ENCODE measurements around the gene DNASE2B. TPM values are rescaled to one million over a fixed set of nuclear protein-coding genes. Genes with fewer than 3 reads are reported as not detected.

The DNASE2B gene
- total RNA-seq, 1 donor from 2014 or later, result 26.1 TPM

DNA sequence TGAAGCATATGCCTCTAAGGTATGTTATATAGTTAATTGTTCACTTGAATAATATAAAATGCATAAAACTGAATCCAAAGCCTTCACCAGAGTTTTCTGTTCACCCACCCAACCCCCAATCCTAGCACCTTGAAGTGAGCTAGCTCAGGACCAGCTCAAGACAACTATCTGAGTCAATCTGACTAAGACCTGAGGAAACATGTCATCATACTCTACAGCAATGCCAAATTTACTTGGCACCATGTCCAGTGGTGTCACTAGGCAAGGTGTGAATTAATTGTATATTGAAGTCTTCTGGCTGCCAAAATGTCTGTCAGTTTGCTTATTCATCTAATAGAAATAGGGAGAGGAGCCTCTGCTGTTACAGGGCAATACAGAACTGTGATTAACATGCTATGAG lies 3.8 kb downstream of the DNASE2B start:
- TF ChIP-seq, protein P1, sequence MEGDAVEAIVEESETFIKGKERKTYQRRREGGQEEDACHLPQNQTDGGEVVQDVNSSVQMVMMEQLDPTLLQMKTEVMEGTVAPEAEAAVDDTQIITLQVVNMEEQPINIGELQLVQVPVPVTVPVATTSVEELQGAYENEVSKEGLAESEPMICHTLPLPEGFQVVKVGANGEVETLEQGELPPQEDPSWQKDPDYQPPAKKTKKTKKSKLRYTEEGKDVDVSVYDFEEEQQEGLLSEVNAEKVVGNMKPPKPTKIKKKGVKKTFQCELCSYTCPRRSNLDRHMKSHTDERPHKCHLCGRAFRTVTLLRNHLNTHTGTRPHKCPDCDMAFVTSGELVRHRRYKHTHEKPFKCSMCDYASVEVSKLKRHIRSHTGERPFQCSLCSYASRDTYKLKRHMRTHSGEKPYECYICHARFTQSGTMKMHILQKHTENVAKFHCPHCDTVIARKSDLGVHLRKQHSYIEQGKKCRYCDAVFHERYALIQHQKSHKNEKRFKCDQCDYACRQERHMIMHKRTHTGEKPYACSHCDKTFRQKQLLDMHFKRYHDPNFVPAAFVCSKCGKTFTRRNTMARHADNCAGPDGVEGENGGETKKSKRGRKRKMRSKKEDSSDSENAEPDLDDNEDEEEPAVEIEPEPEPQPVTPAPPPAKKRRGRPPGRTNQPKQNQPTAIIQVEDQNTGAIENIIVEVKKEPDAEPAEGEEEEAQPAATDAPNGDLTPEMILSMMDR (IDR thresholded peaks at IDR 0.05), result no peak
- no peaks in the 10 kb centered on the region for H3K4me1 ChIP-seq
- H3K27me3 ChIP-seq (ENCODE audit: low read depth), result no peaks in the 10 kb centered on the region
- H3K27ac ChIP-seq, result no peak overlapping the region
- no peak overlapping the region for H3K4me3 ChIP-seq
- intact Hi-C loops (cut with DNase I), result no loop called here
- ATAC-seq (no peak), DNase-seq (no peak)
- H3K36me3 ChIP-seq, result no peaks in the 10 kb centered on the region
- H3K9me3 ChIP-seq, result no peaks in the 10 kb centered on the region

DNA sequence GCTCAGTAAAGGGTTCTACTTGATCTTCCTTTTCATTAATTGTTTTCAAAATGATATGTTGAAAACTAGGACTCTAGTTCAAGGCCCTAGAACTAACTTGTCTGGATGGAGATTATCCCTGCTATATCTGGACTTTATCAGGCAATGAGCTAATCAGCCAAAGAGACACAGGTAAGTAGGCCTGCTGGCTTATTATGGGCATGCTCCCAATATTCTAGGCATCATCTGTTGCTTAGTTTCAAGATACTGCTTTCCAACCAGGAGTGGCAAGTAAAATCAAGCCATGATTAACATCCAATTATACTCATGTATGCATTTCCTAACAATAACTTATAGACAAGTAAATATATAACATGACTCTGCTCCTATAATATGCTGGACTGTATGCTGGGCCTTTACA lies 4.2 kb downstream of the DNASE2B start:
- intact Hi-C loops (cut with DNase I), result no loop called here
- H3K27ac ChIP-seq, result no peak overlapping the region
- H3K9me3 ChIP-seq, result no peaks in the 10 kb centered on the region
- ATAC-seq (no peak), DNase-seq (no peak)
- TF ChIP-seq, protein P1 (IDR thresholded peaks at IDR 0.05), result no peak
- H3K27me3 ChIP-seq (ENCODE audit: low read depth), result no peaks in the 10 kb centered on the region
- H3K36me3 ChIP-seq, result no peaks in the 10 kb centered on the region
- no peak overlapping the region for H3K4me3 ChIP-seq
- peaks cover under 1% of the 10 kb centered on the region for H3K4me1 ChIP-seq

DNA sequence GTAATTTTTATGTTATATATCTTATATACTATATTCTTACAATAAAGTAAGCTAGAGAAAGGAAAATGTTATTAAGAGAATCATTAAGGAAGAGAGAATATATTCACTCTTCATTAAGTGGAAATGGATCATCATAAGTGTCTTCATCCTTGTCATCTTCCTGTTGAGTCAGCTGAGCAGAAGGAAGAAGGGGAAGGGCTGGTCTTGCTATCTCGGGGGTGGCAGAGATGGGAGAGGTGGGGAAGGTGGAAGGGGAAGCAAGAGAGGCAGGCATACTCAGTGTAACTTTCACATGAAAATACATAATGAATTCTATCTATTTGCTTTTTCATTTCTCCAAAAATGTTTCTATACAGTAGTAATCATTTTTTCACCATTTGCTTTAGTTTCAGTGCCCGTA lies 5.1 kb downstream of the DNASE2B start:
- ATAC-seq (peak in 1 of 2 donors; percentile 57), DNase-seq (no peak)
- peaks cover 9% of the 10 kb centered on the region for H3K4me1 ChIP-seq
- H3K9me3 ChIP-seq, result no peaks in the 10 kb centered on the region
- no peaks in the 10 kb centered on the region for H3K27me3 ChIP-seq (ENCODE audit: low read depth)
- no peak overlapping the region for H3K4me3 ChIP-seq
- intact Hi-C loops (cut with DNase I), result no loop called here
- no peak overlapping the region for H3K27ac ChIP-seq
- H3K36me3 ChIP-seq, result no peaks in the 10 kb centered on the region
- TF ChIP-seq, protein P1 (IDR thresholded peaks at IDR 0.05), result no peak

DNA sequence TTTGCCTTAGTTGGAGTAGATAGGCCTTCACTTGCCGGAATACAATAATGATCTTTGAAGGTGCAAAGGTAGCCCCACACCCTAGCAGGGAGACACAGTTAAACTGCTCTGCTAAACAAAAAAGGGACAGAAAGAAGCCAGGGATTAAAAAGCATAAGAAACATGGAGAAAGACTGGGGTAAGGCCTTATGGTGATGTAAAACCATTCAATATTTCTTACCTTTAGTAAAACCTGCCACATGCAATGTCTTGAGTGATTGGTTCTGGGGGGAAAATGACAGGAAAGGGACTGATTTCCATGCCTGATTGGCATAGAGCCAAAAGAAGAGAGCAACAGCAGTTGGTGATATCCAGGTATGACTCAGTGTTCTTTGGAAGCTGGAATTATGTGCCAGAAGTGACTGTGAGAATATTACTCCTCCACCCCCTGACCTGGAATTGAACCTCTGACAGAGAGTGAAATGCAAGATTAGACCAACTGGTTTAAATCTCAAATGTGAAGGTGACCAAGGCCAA lies 8.1 kb downstream of the DNASE2B start:
- TF ChIP-seq, protein P1 (IDR thresholded peaks at IDR 0.05), result no peak
- DNase-seq (no peak), ATAC-seq (no peak)
- no peaks in the 10 kb centered on the region for H3K36me3 ChIP-seq
- H3K27ac ChIP-seq, result no peak overlapping the region
- H3K4me1 ChIP-seq, result peaks cover 19% of the 10 kb centered on the region
- H3K9me3 ChIP-seq, result no peaks in the 10 kb centered on the region
- no peaks in the 10 kb centered on the region for H3K27me3 ChIP-seq (ENCODE audit: low read depth)
- H3K4me3 ChIP-seq, result no peak overlapping the region
- intact Hi-C loops (cut with DNase I), result no loop called here

DNA sequence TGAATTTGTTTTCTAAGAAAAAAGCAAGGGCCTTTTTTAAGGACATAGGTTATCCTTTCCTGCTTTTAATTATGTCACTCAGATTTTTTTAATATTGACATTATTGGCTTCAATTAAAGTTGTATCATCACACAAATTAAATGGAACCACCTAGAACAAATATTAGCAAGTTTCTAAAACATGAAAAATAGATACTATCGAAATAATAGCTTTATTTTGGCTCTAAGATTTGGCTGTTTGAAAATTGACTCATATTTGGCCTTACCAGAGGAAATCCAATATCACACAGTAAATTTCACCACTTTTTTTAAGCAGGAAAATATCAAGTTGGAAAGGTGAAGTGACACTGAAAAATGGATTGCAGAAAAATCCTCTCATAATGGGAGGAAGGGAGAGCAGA lies 9.2 kb downstream of the DNASE2B start:
- TF ChIP-seq, protein P1 (IDR thresholded peaks at IDR 0.05), result no peak
- H3K27ac ChIP-seq, result no peak overlapping the region

More for the DNA sequence above, 9.2 kb downstream of the DNASE2B start:
- peaks cover 19% of the 10 kb centered on the region for H3K4me1 ChIP-seq
- ATAC-seq (no peak), DNase-seq (no peak)
- no peaks in the 10 kb centered on the region for H3K27me3 ChIP-seq (ENCODE audit: low read depth)
- H3K36me3 ChIP-seq, result no peaks in the 10 kb centered on the region
- no peaks in the 10 kb centered on the region for H3K9me3 ChIP-seq
- no peak overlapping the region for H3K4me3 ChIP-seq
- intact Hi-C loops (cut with DNase I), result no loop called here
